Glutamatergic neuron (in vitro differentiated cells): ENCODE data around the gene ZNFX1. TPM values are rescaled to one million over a fixed set of nuclear protein-coding genes. Genes with fewer than 3 reads are reported as not detected.
"Not testable (repeated sequence)": the region's sequence is repeated elsewhere in the genome, so short reads cannot be mapped to it uniquely, and the experiment has no call there.

Source experiments
- DNase-seq: peaks from one replicate; pipeline ENCODE4 v3.0.0; 2022
- H3K27ac Mint-ChIP-seq: one replicate; pipeline ENCODE4 v1.8.0; 2020; ENCODE audit warnings: mild to moderate bottlenecking, mixed read lengths, inconsistent platforms; ENCODE audit not compliant: unreplicated experiment
- H3K27me3 Mint-ChIP-seq: one replicate; pipeline ENCODE4 v1.8.0; 2020; ENCODE audit warnings: mild to moderate bottlenecking, moderate library complexity, mixed read lengths, inconsistent platforms; ENCODE audit not compliant: unreplicated experiment
- H3K36me3 Mint-ChIP-seq: one replicate; pipeline ENCODE4 v1.8.0; 2020; ENCODE audit warnings: mild to moderate bottlenecking, mixed read lengths, inconsistent platforms; ENCODE audit not compliant: unreplicated experiment
- H3K4me1 Mint-ChIP-seq: one replicate; pipeline ENCODE4 v1.8.0; 2020; ENCODE audit warnings: mild to moderate bottlenecking, low read depth, mixed read lengths, inconsistent platforms; ENCODE audit not compliant: unreplicated experiment
- H3K4me3 Mint-ChIP-seq: one replicate; pipeline ENCODE4 v1.8.0; 2020; ENCODE audit warnings: mild to moderate bottlenecking, mixed read lengths, inconsistent platforms; ENCODE audit not compliant: unreplicated experiment
- H3K9me3 Mint-ChIP-seq: one replicate; pipeline ENCODE4 v1.8.0; 2020; ENCODE audit warnings: mild to moderate bottlenecking, moderate library complexity, mixed read lengths, inconsistent platforms; ENCODE audit not compliant: unreplicated experiment
- total RNA-seq: library from RNA; stranded (reverse); fragmentation: NEBNext Ultra II Directional; extraction: Animal tissue kit (Norgen Biotek cat#: 25700); gene quantifications from one replicate; pipeline ENCODE4 v1.2.1, GENCODE V29; 2021; ENCODE audit not compliant: unreplicated experiment
- TF ChIP-seq, protein P1 (sequence below): fragments of 200-600 bp; sonication (generic); IDR thresholded peaks from one replicate; pipeline ENCODE4 v1.5.0; 2021; ENCODE audit not compliant: partially characterized antibody, unreplicated experiment

ZNFX1 gene
- total RNA-seq, 1 donor from 2014 or later: 11.8 TPM

DNA sequence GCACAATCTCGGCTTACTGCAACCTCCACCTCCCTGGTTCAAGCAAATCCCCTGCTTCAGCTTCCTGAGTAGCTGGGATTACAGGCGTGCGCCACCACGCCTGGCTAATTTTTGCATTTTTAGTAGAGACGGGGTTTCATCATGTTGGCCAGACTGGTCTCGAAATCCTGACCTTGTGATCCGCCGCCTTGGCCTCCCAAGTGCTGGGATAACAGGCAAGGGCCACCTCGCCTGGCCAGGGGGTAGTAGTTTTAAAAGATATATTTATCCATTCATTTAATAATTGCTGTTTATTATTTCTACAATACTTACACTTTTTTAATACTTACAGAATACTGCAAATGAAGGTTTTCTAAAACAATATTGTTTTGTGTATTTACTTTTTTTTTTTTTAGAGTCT, 74.1 kb downstream of the ZNFX1 start:
- DNase-seq: no peak
- H3K27ac Mint-ChIP-seq: no peak overlapping the region
- H3K4me3 Mint-ChIP-seq: no peak overlapping the region
- H3K27me3 Mint-ChIP-seq: peaks cover 2% of the 10 kb centered on the region
- H3K4me1 Mint-ChIP-seq: no peaks in the 10 kb centered on the region
- no peaks in the 10 kb centered on the region for H3K36me3 Mint-ChIP-seq
- peaks cover 4% of the 10 kb centered on the region for H3K9me3 Mint-ChIP-seq
- TF ChIP-seq, protein P1, sequence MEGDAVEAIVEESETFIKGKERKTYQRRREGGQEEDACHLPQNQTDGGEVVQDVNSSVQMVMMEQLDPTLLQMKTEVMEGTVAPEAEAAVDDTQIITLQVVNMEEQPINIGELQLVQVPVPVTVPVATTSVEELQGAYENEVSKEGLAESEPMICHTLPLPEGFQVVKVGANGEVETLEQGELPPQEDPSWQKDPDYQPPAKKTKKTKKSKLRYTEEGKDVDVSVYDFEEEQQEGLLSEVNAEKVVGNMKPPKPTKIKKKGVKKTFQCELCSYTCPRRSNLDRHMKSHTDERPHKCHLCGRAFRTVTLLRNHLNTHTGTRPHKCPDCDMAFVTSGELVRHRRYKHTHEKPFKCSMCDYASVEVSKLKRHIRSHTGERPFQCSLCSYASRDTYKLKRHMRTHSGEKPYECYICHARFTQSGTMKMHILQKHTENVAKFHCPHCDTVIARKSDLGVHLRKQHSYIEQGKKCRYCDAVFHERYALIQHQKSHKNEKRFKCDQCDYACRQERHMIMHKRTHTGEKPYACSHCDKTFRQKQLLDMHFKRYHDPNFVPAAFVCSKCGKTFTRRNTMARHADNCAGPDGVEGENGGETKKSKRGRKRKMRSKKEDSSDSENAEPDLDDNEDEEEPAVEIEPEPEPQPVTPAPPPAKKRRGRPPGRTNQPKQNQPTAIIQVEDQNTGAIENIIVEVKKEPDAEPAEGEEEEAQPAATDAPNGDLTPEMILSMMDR: no peak

GRCh38 chr20:49203011-49203410, 74.8 kb downstream of the ZNFX1 start:
- no peak for DNase-seq
- H3K36me3 Mint-ChIP-seq: no peaks in the 10 kb centered on the region
- no peaks in the 10 kb centered on the region for H3K4me1 Mint-ChIP-seq
- no peak overlapping the region for H3K27ac Mint-ChIP-seq
- H3K9me3 Mint-ChIP-seq: peaks cover 4% of the 10 kb centered on the region
- TF ChIP-seq, protein P1: no peak
- no peak overlapping the region for H3K4me3 Mint-ChIP-seq
- peaks cover 2% of the 10 kb centered on the region for H3K27me3 Mint-ChIP-seq

DNA sequence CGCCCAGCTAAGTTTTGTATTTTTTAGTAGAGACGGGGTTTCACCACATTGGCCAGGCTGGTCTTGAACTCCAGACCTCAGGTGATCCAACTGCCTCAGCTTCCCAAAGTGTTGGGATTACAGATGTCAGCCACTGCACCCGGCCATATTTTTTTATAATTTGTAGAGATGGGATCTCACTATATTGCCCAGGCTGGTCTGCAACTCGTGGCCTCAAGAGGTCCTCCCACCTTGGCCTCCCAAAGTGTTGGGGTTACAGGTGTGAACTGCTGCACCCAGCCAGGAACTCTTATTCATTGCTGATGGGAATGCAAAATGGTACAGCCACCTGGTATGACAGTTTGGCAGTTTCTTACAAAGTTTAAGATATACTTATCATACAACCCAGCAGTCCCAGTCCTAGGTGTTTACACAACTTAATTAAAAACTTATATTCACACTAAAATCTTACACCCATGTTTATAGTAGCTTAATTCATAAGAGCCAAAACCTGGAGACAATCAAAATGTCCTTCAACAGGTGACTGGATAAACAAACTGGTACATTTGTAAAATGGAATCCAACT, 78.0 kb downstream of the ZNFX1 start:
- Mint-ChIP-seq H3K27ac (no peak overlapping the region), H3K27me3 (peaks cover 2% of the 10 kb centered on the region), H3K36me3 (no peaks in the 10 kb centered on the region), H3K4me1 (no peaks in the 10 kb centered on the region), H3K4me3 (no peak overlapping the region), H3K9me3 (peaks cover 5% of the 10 kb centered on the region)
- TF ChIP-seq, protein P1: no peak
- no peak for DNase-seq

GRCh38 chr20:49192944-49193518, 84.8 kb downstream of the ZNFX1 start:
- H3K27me3 Mint-ChIP-seq, H3K4me3 Mint-ChIP-seq, H3K36me3 Mint-ChIP-seq, DNase-seq, H3K27ac Mint-ChIP-seq, H3K4me1 Mint-ChIP-seq, H3K9me3 Mint-ChIP-seq: not testable (repeated sequence)

Other genes with a start within 250 kb of the ZNFX1 start
- 66.4 TPM for gene CSE1L, start 231.7 kb downstream of the ZNFX1 start, total RNA-seq
- 79.7 TPM for gene STAU1, start 89.7 kb downstream of the ZNFX1 start, total RNA-seq
- 31.4 TPM for gene DDX27, start 58.6 kb downstream of the ZNFX1 start, total RNA-seq
- gene KCNB1, start 204.6 kb upstream of the ZNFX1 start, total RNA-seq: 3.1 TPM